Sciatic nerve (tissue), 2 donors: ENCODE measurements around the gene STK38L. TPM values are rescaled to one million over a fixed set of nuclear protein-coding genes. Genes with fewer than 3 reads are reported as not detected.

ENCODE experiments used
- ATAC-seq: fragments of 200-7000 bp; cut with Tn5 transposase; one replicate; pipeline ENCODE4 v1.9.1; 2020; ENCODE audit warnings: mild to moderate bottlenecking, moderate library complexity
- DNase-seq: peaks from one replicate; pipeline ENCODE4 v3.0.0-alpha.2; 2020; ENCODE audit warnings: low spot score
- intact Hi-C: fragments of 100-400 bp; cut with DNase I; formaldehyde crosslinking; loops from one replicate; pipeline ENCODE4 v1.14.2; 2022
- total RNA-seq: library from RNA; stranded (reverse); fragmentation: NEBNext Ultra II Directional; extraction: Animal tissue kit (Norgen Biotek cat#: 25700); gene quantifications from one replicate; pipeline ENCODE4 v1.2.1, GENCODE V29; 2021
- donor health status: DM: no; HTN: no; CAD: no.
- donor health status: DM: no; HTN: no; CAD: no.

The STK38L gene
- total RNA-seq, 1 donor from 2014 or later: 45.1 TPM

DNA sequence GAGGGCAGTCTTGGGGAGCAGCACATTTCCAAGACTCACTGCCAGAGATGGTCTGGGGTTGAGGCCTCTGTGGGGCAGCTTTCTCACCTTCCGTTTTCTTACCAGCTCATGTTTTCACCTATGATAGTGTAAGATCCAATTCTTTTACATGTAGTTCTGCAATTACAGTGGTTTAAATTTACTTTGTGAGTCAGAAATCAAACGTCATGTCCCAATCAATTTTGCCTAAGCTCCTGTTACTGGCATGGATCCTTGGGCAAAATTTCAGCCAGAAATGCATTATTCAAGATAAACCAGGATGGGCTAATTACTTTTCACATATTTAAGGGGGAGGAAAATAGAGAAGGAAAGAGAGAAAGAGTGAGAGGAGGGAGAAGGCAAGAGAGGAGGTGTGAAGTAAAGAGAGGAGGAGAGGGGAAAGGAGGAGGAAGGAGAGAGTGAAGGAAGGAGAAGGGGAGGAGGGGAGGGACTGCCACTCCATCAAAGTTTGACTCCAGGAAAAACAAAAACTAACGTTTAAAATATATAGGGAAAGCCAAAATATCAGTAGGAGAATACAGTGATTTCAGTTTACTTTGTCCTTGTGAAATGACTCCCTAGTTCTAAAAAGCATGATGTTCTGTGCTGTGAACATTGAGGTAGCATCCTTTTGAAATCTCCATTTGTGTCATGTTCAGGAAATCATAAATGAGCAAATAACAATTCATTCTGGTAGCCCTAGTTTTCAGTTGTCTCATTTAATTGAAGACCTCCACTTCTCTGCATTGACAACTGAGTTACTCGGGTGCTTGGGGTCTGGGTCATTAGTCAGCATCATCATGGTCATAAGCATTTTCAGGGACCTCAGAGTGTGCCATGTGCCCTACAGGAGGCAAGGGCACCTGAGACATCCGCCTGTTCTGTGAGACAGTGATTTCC is 91.5 kb downstream of the STK38L start:
- intact Hi-C loops: no loop called here
- DNase-seq (no peak), ATAC-seq (no peak)

DNA sequence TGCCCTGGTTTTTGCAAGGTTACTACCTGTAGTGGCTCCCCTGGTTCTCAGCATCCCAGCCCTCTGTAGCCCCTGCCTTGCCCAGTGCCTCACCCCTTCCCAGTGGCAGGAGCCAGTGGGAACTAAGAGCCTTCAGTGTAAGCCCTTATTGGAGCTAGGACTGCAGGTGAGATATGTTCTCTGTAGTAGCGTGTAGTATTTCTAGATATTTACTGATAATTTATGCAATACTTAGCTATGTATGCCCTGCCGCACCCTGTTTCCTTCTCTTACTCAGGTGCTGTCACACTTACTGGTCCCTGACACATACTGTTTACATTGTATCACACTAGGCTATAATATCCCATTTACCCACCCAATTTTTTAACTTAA is 92.2 kb downstream of the STK38L start:
- DNase-seq (no peak), ATAC-seq (no peak)
- intact Hi-C loops: no loop called here

GRCh38 chr12:27337376-27337775 is 93.3 kb downstream of the STK38L start:
- DNase-seq: no peak
- intact Hi-C loops: no loop called here

GRCh38 chr12:27338473-27338872 is 94.4 kb downstream of the STK38L start:
- no peak for ATAC-seq
- no peak for DNase-seq
- intact Hi-C loops: no loop called here

More at GRCh38 chr12:27337376-27337775, 93.3 kb downstream of the STK38L start:
- no peak for ATAC-seq

- DNase-seq (no peak), ATAC-seq (no peak)
- intact Hi-C loops: no loop called here
Observed at GRCh38 chr12:27340971-27341370, 96.9 kb downstream of the STK38L start.

- intact Hi-C loops: no loop called here
- DNase-seq (no peak), ATAC-seq (no peak)
Observed at GRCh38 chr12:27342536-27342935, 98.5 kb downstream of the STK38L start.

- ATAC-seq (no peak), DNase-seq (no peak)
- intact Hi-C loops: no loop called here
Observed at GRCh38 chr12:27343255-27344000, 99.3 kb downstream of the STK38L start.

DNA sequence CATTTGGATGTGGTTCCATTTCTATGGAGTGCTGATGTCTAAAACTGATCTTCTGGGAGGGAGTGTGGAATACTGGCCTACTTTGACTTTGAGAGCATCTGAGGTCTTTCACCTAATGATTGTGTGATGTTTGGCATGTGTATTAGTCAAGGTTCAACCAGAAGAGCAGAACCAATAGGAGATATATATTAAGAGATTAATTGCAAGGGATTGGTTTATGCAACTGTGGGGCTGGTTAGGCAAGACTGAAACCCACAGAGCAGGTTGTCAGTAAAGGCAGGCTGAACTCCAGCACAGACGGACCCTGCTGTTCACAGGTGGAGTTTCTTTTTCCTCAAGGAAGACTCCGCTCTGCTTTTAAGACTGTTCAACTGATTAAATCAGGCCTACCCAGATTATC is 100.2 kb downstream of the STK38L start:
- DNase-seq: no peak
- ATAC-seq: no peak
- intact Hi-C loops: no loop called here

- DNase-seq (no peak), ATAC-seq (no peak)
- intact Hi-C loops: no loop called here
Observed at GRCh38 chr12:27344760-27345159, 100.7 kb downstream of the STK38L start.

GRCh38 chr12:27345376-27345775 is 101.3 kb downstream of the STK38L start:
- no peak for ATAC-seq
- intact Hi-C loops: no loop called here
- DNase-seq: no peak

DNA sequence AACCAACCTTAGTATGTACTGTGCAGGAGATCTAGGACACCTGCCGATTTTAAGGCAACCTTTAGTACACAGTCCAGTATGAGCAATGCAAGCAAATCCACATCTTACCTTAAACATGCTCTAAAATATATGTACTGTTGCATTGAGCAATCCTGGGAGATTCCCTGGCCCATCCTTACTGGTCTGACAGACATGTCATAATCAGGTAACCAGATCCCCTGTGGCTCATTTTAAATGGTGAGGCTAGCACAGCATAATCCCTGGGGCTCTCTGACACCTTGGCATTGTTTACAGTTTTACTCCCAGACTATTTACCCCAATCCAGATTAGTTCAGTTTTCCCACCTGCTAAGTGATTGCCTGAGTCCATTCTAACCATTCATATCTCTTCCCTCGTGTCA is 103.7 kb downstream of the STK38L start:
- ATAC-seq (no peak), DNase-seq (no peak)
- intact Hi-C loops: no loop called here

GRCh38 chr12:27351476-27351875 is 107.4 kb downstream of the STK38L start:
- ATAC-seq (no peak), DNase-seq (no peak)
- intact Hi-C loops: no loop called here

GRCh38 chr12:27355486-27355885 is 111.4 kb downstream of the STK38L start:
- ATAC-seq: no peak
- intact Hi-C loops: no loop called here
- DNase-seq: no peak

DNA sequence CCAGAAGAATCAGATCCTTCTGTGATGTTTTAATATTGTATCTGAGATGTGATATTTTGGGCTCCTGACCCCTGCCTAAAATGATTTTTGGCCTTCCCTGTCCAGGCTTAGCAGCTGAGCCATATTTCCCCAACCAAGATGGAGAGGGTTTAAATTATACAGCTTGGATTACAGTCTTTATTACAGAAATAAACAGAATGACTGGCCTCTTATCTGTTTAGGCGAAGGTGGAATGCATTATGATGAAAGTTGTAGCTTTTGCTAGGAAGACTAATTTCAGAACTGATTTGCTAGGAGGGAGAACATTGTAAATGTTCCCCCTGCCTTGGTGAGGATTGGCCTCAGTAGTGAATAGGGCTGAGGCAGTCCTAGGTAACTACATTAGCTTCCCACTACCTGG is 111.9 kb downstream of the STK38L start:
- intact Hi-C loops: no loop called here
- no peak for DNase-seq
- no peak for ATAC-seq

- DNase-seq: no peak
- intact Hi-C loops: no loop called here
- ATAC-seq: no peak
Observed at GRCh38 chr12:27359578-27360340, 115.7 kb downstream of the STK38L start.

DNA sequence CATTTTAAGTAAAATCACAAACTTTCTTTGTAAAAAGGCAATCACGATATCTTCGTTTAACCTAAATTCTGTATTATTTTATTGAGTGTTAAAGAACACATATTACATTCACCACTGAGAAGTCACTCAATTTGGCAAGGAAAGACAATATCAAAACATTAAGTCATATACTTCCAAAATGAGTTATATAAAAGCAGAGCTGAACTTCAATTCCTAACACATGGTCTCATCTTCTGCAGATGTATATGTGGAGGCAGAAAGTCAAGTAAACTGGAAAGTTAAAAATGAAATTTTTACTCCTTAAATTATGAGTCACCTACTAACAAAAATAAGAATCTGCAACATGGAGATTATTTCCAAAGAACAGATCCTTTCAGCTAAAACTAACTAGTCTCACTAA is 117.3 kb downstream of the STK38L start:
- ATAC-seq (no peak), DNase-seq (no peak)
- intact Hi-C loops: no loop called here

DNA sequence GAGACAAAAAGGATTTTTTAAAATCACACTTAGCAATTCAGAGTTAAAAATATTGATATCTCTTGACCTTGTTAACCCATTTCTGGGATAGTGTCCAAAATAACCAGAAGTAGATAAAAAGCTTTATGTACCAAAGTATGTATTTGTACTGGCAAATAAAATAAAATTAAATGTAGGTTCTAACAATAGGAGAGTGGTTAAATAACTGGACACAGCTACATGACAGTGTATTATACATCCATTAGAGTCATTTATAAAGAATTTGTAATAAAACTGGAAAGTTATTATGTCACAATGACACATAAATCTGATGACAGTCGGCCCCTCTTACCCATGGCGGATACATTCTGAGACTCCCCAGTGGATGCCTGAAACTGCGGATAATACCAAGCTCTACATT is 122.5 kb downstream of the STK38L start:
- intact Hi-C loops: no loop called here

DNA sequence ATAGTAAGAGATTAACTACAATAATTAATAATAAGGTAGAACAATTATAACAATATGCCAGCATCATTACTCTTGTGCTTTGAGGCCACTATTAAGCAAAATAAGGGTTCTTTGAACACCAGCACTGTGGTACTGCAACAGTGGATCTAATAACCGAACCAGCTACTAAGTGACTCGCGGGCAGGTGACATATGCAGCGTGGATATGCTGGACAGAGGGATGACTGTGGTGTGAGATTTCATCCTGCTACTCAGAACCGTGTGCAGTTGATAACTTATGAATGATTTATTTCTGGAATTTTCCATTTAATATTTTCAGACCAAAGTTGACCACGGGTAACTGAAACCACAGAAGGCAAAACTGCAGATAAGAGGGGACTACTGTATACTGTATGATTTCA is 123.0 kb downstream of the STK38L start:
- intact Hi-C loops: no loop called here
- no peak for DNase-seq
- no peak for ATAC-seq

More for the DNA sequence above, 122.5 kb downstream of the STK38L start:
- no peak for ATAC-seq
- DNase-seq: no peak
